Stomach smooth muscle (tissue), 2 donors: Measurements from ENCODE around the gene SSR4.

Source experiments
- H3K27ac ChIP-seq: one replicate; pipeline ENCODE4 v1.7.0; 2013; ENCODE audit warnings: mild to moderate bottlenecking, low read length, inconsistent platforms
- H3K27me3 ChIP-seq, 2 donors: one replicate each; pipeline ENCODE4 v1.7.0; 2013; ENCODE audit warnings: low read length in 2 of 2; ENCODE audit not compliant: insufficient read depth in 2 of 2, control insufficient read depth in 1 of 2
- H3K36me3 ChIP-seq, 2 donors: one replicate each; pipeline ENCODE4 v1.7.0; 2013; ENCODE audit warnings: low read length in 2 of 2; ENCODE audit not compliant: control insufficient read depth in 2 of 2, insufficient read depth in 2 of 2
- H3K4me1 ChIP-seq: one replicate; pipeline ENCODE4 v1.7.0; 2013; ENCODE audit warnings: low read length; ENCODE audit not compliant: control insufficient read depth, insufficient read depth
- H3K4me3 ChIP-seq, 2 donors: one replicate each; pipeline ENCODE4 v1.7.0; 2013; ENCODE audit warnings: low read length in 2 of 2
- H3K9ac ChIP-seq, 2 donors: one replicate each; pipeline ENCODE4 v1.7.0; 2013; ENCODE audit warnings: low read length in 2 of 2, mild to moderate bottlenecking in 1 of 2
- H3K9me3 ChIP-seq, 2 donors: one replicate each; pipeline ENCODE4 v1.7.0; 2013; ENCODE audit warnings: low read length in 2 of 2; ENCODE audit not compliant: control insufficient read depth in 2 of 2
- donor health status: healthy.
- donor health status: Pancreatic carcinoma.

The SSR4 gene

GRCh38 chrX:153800177-153800722 is 5.8 kb downstream of the SSR4 start:
- Histone ChIP-seq H3K27me3 (peaks cover 0 to 4% of the 10 kb centered on the region in 2 donors), H3K9me3 (no peaks in the 10 kb centered on the region), H3K4me3 (no peak overlapping the region), H3K9ac (no peak overlapping the region), H3K4me1 (peaks cover 14% of the 10 kb centered on the region), H3K36me3 (peaks cover 4 to 7% of the 10 kb centered on the region in 2 donors), H3K27ac (no peak overlapping the region)

GRCh38 chrX:153800746-153801145 is 6.3 kb downstream of the SSR4 start:
- H3K27ac ChIP-seq = no peak overlapping the region
- H3K9ac ChIP-seq = no peak overlapping the region
- H3K9me3 ChIP-seq = no peaks in the 10 kb centered on the region
- no peak overlapping the region for H3K4me3 ChIP-seq
- H3K36me3 ChIP-seq = peaks cover 4 to 7% of the 10 kb centered on the region in 2 donors
- H3K4me1 ChIP-seq = peaks cover 9% of the 10 kb centered on the region
- peaks cover 0 to 4% of the 10 kb centered on the region in 2 donors for H3K27me3 ChIP-seq

GRCh38 chrX:153801669-153802068 is 7.2 kb downstream of the SSR4 start:
- Histone ChIP-seq H3K9me3 (no peaks in the 10 kb centered on the region), H3K27me3 (peaks cover 0 to 4% of the 10 kb centered on the region in 2 donors), H3K9ac (no peak overlapping the region), H3K27ac (no peak overlapping the region), H3K4me1 (no peaks in the 10 kb centered on the region), H3K4me3 (no peak overlapping the region), H3K36me3 (peaks cover 4 to 5% of the 10 kb centered on the region in 2 donors)

- no peak overlapping the region for H3K4me3 ChIP-seq
- peaks cover 0 to 4% of the 10 kb centered on the region in 2 donors for H3K27me3 ChIP-seq
- H3K27ac ChIP-seq = no peak overlapping the region
- H3K9ac ChIP-seq = no peak overlapping the region
- H3K9me3 ChIP-seq = no peaks in the 10 kb centered on the region
- H3K36me3 ChIP-seq = peaks cover 4 to 5% of the 10 kb centered on the region in 2 donors
- H3K4me1 ChIP-seq = no peaks in the 10 kb centered on the region
These were observed 8.1 kb downstream of the SSR4 start for GRCh38 chrX:153802513-153803045.

GRCh38 chrX:153803211-153804099 is 9.0 kb downstream of the SSR4 start:
- H3K9me3 ChIP-seq = no peaks in the 10 kb centered on the region
- H3K4me3 ChIP-seq = no peak overlapping the region
- no peaks in the 10 kb centered on the region for H3K4me1 ChIP-seq
- H3K9ac ChIP-seq = no peak overlapping the region
- H3K27me3 ChIP-seq = peaks cover 0 to 4% of the 10 kb centered on the region in 2 donors
- H3K27ac ChIP-seq = no peak overlapping the region
- peaks cover 0 to 2% of the 10 kb centered on the region in 2 donors for H3K36me3 ChIP-seq

- H3K4me3 ChIP-seq = no peak overlapping the region
- H3K9me3 ChIP-seq = no peaks in the 10 kb centered on the region
- H3K4me1 ChIP-seq = no peaks in the 10 kb centered on the region
- H3K9ac ChIP-seq = no peak overlapping the region
- H3K27ac ChIP-seq = no peak overlapping the region
- peaks cover 0 to 5% of the 10 kb centered on the region in 2 donors for H3K27me3 ChIP-seq
- peaks cover 0 to 1% of the 10 kb centered on the region in 2 donors for H3K36me3 ChIP-seq
These were observed 9.7 kb downstream of the SSR4 start for GRCh38 chrX:153804100-153804595.

- peaks cover 0 to 5% of the 10 kb centered on the region in 2 donors for H3K27me3 ChIP-seq
- H3K4me3 ChIP-seq = no peak overlapping the region
- no peaks in the 10 kb centered on the region for H3K4me1 ChIP-seq
- no peak overlapping the region for H3K9ac ChIP-seq
- no peak overlapping the region for H3K27ac ChIP-seq
- no peaks in the 10 kb centered on the region for H3K9me3 ChIP-seq
- H3K36me3 ChIP-seq = no peaks in the 10 kb centered on the region
These were observed 10.2 kb downstream of the SSR4 start for GRCh38 chrX:153804621-153805020.

GRCh38 chrX:153805436-153805835 is 11.0 kb downstream of the SSR4 start:
- Histone ChIP-seq H3K27me3 (peaks cover 0 to 5% of the 10 kb centered on the region in 2 donors), H3K4me1 (no peaks in the 10 kb centered on the region), H3K27ac (no peak overlapping the region), H3K9ac (no peak overlapping the region), H3K36me3 (no peaks in the 10 kb centered on the region), H3K4me3 (no peak overlapping the region), H3K9me3 (no peaks in the 10 kb centered on the region)

- no peak overlapping the region for H3K27ac ChIP-seq
- H3K9ac ChIP-seq = no peak overlapping the region
- no peaks in the 10 kb centered on the region for H3K4me1 ChIP-seq
- H3K9me3 ChIP-seq = no peaks in the 10 kb centered on the region
- H3K4me3 ChIP-seq = no peak overlapping the region
- no peaks in the 10 kb centered on the region for H3K36me3 ChIP-seq
- H3K27me3 ChIP-seq = peaks cover 0 to 2% of the 10 kb centered on the region in 2 donors
These were observed 12.6 kb downstream of the SSR4 start for GRCh38 chrX:153806999-153807575.

GRCh38 chrX:153807976-153808375 is 13.5 kb downstream of the SSR4 start:
- no peak overlapping the region for H3K27ac ChIP-seq
- peaks cover 0 to 2% of the 10 kb centered on the region in 2 donors for H3K27me3 ChIP-seq
- no peaks in the 10 kb centered on the region for H3K4me1 ChIP-seq
- H3K9ac ChIP-seq = no peak overlapping the region
- H3K4me3 ChIP-seq = no peak overlapping the region
- no peaks in the 10 kb centered on the region for H3K9me3 ChIP-seq
- H3K36me3 ChIP-seq = no peaks in the 10 kb centered on the region
